Endodermal cell (in vitro differentiated cells): ENCODE measurements around the gene GRM8. TPM values are rescaled to one million over a fixed set of nuclear protein-coding genes. Genes with fewer than 3 reads are reported as not detected.
"Not testable (repeated sequence)": the region's sequence is repeated elsewhere in the genome, so short reads cannot be mapped to it uniquely, and the experiment has no call there.

Experiments
- DNase-seq: peaks from one replicate; pipeline ENCODE4 v3.0.0-alpha.2; 2017
- H3K27ac ChIP-seq: 2 replicates; pipeline ENCODE4 v1.5.1; 2013; ENCODE audit warnings: mild to moderate bottlenecking, low read depth, low read length, moderate library complexity
- H3K27me3 ChIP-seq: 2 replicates; pipeline ENCODE4 v1.6.1; 2013; ENCODE audit warnings: mild to moderate bottlenecking, low read length, moderate library complexity; ENCODE audit not compliant: insufficient read depth, control insufficient read depth, poor library complexity, severe bottlenecking
- H3K36me3 ChIP-seq: 2 replicates; pipeline ENCODE4 v1.7.0; 2013; ENCODE audit warnings: mild to moderate bottlenecking, low read length, moderate library complexity; ENCODE audit not compliant: control insufficient read depth, insufficient read depth
- H3K4me1 ChIP-seq: one replicate; pipeline ENCODE4 v1.7.0; 2013; ENCODE audit warnings: low read length; ENCODE audit not compliant: control insufficient read depth, insufficient read depth
- H3K4me3 ChIP-seq: 2 replicates; pipeline ENCODE4 v1.5.1; 2013; ENCODE audit warnings: mild to moderate bottlenecking, low read length, moderate library complexity
- H3K9ac ChIP-seq: 2 replicates; pipeline ENCODE4 v1.6.1; 2013; ENCODE audit warnings: mild to moderate bottlenecking, low read length, moderate library complexity; ENCODE audit not compliant: poor library complexity, severe bottlenecking; ENCODE audit errors: extremely low read depth
- H3K9me3 ChIP-seq: 2 replicates; pipeline ENCODE4 v1.6.1; 2013; ENCODE audit warnings: mild to moderate bottlenecking, low read length, moderate library complexity; ENCODE audit not compliant: control insufficient read depth
- H3K27ac Mint-ChIP-seq: 2 replicates; pipeline ENCODE4 v1.8.0; 2020; ENCODE audit warnings: mixed read lengths
- H3K27me3 Mint-ChIP-seq: 2 replicates; pipeline ENCODE4 v1.8.0; 2021; ENCODE audit warnings: mild to moderate bottlenecking, mixed read lengths; ENCODE audit not compliant: insufficient read depth
- H3K36me3 Mint-ChIP-seq: 2 replicates; pipeline ENCODE4 v1.8.0; 2020; ENCODE audit warnings: low read depth, mixed read lengths
- H3K4me1 Mint-ChIP-seq: 2 replicates; pipeline ENCODE4 v1.8.0; 2020; ENCODE audit warnings: mixed read lengths
- H3K4me3 Mint-ChIP-seq: 2 replicates; pipeline ENCODE4 v1.8.0; 2020; ENCODE audit warnings: mild to moderate bottlenecking, moderate library complexity, mixed read lengths
- H3K9me3 Mint-ChIP-seq: 2 replicates; pipeline ENCODE4 v1.8.0; 2020; ENCODE audit warnings: mild to moderate bottlenecking, mixed read lengths
- WGBS, 2 experiments: methylation state at CpG; one replicate each; pipeline versions ENCODE4 v1.1.5 to v1.1.7; 2013; ENCODE audit warnings: missing lambda C conversion rate in 2 of 2, mixed read lengths in 1 of 2; ENCODE audit not compliant: insufficient coverage in 1 of 2, insufficient read length in 1 of 2; 5-methylcytosine and 5-hydroxymethylcytosine counted together
- total RNA-seq, 2 donors: library from RNA; stranded (reverse); fragmentation: NEBNext Ultra II Directional in 1 of 2; extraction: Animal tissue kit (Norgen Biotek cat#: 25700) in 1 of 2; gene quantifications; 2 replicates in 1 of 2; 3 replicates in 1 of 2; pipeline ENCODE4 v1.2.1, GENCODE V29; 2021
- TF ChIP-seq, protein P1 (sequence below): fragments of 200-600 bp; sonication (generic); conservative IDR thresholded peaks from 2 replicates; pipeline ENCODE4 v1.5.0; 2021; ENCODE audit warnings: antibody characterized with exemption, mild to moderate bottlenecking

GRM8 gene
- total RNA-seq, 2 donors from 2014 or later: 0.93 to 2.0 TPM

GRCh38 chr7:126901041-126901765, 351.5 kb downstream of the GRM8 start:
- not testable (repeated sequence) for H3K9me3 ChIP-seq, H3K36me3 ChIP-seq, H3K4me3 ChIP-seq, DNase-seq, H3K9me3 Mint-ChIP-seq, H3K4me1 ChIP-seq, H3K27ac ChIP-seq, H3K9ac ChIP-seq, H3K27ac Mint-ChIP-seq, H3K4me3 Mint-ChIP-seq, H3K27me3 Mint-ChIP-seq, H3K27me3 ChIP-seq, H3K36me3 Mint-ChIP-seq
- H3K4me1 Mint-ChIP-seq: peaks cover 36% of the 10 kb centered on the region
- 89 to 100% methylated on average over 2 to 6 of the region's 6 CpGs for WGBS, 2 experiments

DNA sequence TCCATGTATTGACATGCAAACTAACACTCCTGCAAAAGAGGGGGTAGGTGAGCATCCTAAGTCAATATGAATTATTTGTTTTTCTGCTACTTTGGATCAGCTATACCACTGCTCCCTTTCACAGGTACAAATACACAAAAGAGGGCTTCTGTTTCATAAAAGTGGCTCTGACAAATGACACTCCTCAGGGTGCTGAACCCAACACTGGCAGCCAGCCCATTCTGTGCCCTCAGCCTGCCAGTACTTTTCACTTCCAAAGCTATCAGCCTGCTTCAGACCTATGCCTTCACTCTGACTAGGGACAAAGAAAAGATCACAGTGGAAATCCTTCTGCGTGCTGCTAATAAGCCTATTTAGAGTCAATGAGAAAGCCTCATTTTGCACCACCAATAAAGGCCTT, 364.8 kb downstream of the GRM8 start:
- H3K9me3 Mint-ChIP-seq, H3K4me3 Mint-ChIP-seq, H3K36me3 Mint-ChIP-seq, H3K9me3 ChIP-seq, DNase-seq, H3K27ac Mint-ChIP-seq, H3K27me3 ChIP-seq, H3K27me3 Mint-ChIP-seq, H3K27ac ChIP-seq, H3K36me3 ChIP-seq, H3K4me1 ChIP-seq, H3K4me3 ChIP-seq, H3K9ac ChIP-seq: not testable (repeated sequence)
- H3K4me1 Mint-ChIP-seq: peaks cover 16% of the 10 kb centered on the region
- WGBS, 2 experiments: 60 to 91% methylated on average over 1 of the region's 1 CpG

DNA sequence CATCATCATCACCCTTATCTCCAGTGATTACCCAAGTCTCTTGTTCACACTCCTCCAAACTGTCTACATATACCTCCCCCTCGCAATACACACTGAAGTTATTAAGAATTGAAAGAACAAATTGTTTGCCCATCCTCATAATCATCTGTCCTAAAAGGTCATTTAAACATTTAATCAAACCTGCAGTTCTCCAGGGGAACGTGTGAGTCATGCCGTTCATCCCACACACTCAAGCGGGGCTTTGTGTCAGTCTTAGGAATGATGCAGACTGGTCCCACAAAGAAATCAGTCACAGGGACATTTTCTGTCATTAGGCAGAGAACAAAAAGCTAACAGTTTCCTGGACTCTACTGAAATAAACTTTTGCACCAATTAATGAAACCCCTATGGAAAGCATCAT, 365.2 kb downstream of the GRM8 start:
- not testable (repeated sequence) for H3K27ac ChIP-seq, H3K36me3 ChIP-seq, H3K27me3 Mint-ChIP-seq, H3K27me3 ChIP-seq, H3K9me3 ChIP-seq, DNase-seq, H3K27ac Mint-ChIP-seq, H3K36me3 Mint-ChIP-seq, H3K9me3 Mint-ChIP-seq, H3K4me3 ChIP-seq, H3K4me3 Mint-ChIP-seq, H3K4me1 ChIP-seq, H3K9ac ChIP-seq
- H3K4me1 Mint-ChIP-seq: peaks cover 19% of the 10 kb centered on the region
- WGBS, 2 experiments: 86% methylated on average over 4 of the region's 4 CpGs; no CpG with 5 or more reads in 1 of the 2 experiments

DNA sequence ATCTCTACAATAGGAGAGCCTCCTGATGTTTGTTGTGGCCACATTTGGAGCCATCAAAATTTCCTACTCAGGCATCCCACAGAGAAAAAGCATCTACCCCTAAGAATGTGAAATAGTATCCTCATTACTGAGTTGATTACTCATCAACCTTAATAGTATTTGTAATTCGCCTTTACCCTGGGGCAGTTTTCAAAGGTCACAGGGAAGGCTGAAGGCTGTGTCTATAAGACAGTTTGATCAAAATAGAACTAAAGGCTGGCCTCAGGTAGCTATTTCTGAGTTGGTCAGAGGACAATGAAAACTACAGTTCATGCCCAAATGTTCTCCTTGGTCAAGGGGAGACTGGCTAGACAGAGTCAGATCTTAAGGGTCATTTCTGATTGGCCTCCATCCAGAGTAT, 370.0 kb downstream of the GRM8 start:
- not testable (repeated sequence) for DNase-seq, H3K9ac ChIP-seq, H3K9me3 Mint-ChIP-seq, H3K27ac ChIP-seq, H3K36me3 ChIP-seq, H3K4me3 ChIP-seq, H3K4me3 Mint-ChIP-seq, H3K36me3 Mint-ChIP-seq, H3K27ac Mint-ChIP-seq, H3K4me1 ChIP-seq, H3K27me3 ChIP-seq, H3K9me3 ChIP-seq, H3K27me3 Mint-ChIP-seq
- H3K4me1 Mint-ChIP-seq: peaks cover 26% of the 10 kb centered on the region
- WGBS, 2 experiments: 83% methylated on average over 1 of the region's 1 CpG; no CpG with 5 or more reads in 1 of the 2 experiments

DNA sequence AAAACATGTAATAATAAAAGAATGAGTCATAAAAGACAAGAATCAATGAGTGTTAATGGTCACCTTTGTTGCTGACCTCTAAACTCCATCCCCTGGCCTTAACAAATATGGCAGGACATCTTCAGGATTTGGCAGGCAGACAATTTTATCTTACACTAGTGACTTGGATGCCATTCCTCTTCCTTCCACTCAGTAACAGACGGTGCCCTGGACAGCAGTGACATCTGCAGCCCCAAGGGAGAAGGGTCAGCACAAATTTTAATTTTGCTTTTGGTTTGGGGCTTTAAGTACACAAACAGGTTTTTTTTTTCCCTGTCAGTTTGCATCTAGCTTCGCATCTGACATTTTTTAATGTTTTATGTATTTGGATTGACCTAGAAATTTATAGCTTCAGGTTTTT, 370.8 kb downstream of the GRM8 start:
- not testable (repeated sequence) for H3K27me3 Mint-ChIP-seq, H3K9me3 ChIP-seq, H3K4me1 ChIP-seq, H3K9ac ChIP-seq, H3K36me3 ChIP-seq, H3K4me3 ChIP-seq, H3K9me3 Mint-ChIP-seq, H3K27ac ChIP-seq, H3K27ac Mint-ChIP-seq, H3K36me3 Mint-ChIP-seq, H3K27me3 ChIP-seq, H3K4me3 Mint-ChIP-seq, DNase-seq
- peaks cover 23% of the 10 kb centered on the region for H3K4me1 Mint-ChIP-seq
- WGBS, 2 experiments: 89% methylated on average over 1 of the region's 2 CpGs; no CpG with 5 or more reads in 1 of the 2 experiments
- TF ChIP-seq, protein P1, sequence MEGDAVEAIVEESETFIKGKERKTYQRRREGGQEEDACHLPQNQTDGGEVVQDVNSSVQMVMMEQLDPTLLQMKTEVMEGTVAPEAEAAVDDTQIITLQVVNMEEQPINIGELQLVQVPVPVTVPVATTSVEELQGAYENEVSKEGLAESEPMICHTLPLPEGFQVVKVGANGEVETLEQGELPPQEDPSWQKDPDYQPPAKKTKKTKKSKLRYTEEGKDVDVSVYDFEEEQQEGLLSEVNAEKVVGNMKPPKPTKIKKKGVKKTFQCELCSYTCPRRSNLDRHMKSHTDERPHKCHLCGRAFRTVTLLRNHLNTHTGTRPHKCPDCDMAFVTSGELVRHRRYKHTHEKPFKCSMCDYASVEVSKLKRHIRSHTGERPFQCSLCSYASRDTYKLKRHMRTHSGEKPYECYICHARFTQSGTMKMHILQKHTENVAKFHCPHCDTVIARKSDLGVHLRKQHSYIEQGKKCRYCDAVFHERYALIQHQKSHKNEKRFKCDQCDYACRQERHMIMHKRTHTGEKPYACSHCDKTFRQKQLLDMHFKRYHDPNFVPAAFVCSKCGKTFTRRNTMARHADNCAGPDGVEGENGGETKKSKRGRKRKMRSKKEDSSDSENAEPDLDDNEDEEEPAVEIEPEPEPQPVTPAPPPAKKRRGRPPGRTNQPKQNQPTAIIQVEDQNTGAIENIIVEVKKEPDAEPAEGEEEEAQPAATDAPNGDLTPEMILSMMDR: peak; percentile 50
